Activated CD8-positive, alpha-beta memory T cell treated with anti-CD3 and anti-CD28 coated beads, Interleukin-2, amount 50 U/mL, for 48 hours (primary cell): ENCODE measurements around the gene BLOC1S3.

ENCODE experiments used
- DNase-seq: peaks from one replicate; pipeline ENCODE4 v3.0.0-alpha.2; 2020

The BLOC1S3 gene

DNA sequence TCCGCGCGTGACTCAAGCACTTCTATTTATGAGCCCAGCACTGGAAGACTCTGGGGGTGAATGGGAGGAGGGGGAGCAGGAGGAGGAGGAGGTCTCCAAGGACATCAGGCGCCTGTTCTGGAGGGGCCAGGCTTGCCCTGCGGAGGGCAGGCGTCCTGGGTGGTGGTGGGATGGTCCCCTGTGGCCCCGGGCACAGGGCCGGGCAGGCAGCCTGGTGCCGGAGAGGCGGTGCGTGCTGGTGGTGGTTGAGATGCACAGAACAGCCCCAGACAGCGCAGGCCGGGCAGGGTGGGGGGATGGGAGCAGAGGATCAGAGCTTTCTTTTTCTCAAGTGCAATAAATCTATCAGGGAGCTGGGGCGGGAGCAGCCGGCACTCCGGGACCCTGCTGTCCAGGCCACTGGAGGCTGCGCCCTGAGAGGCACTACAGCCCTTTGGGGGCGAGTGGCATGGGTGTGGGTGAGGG is 31.8 kb upstream of the BLOC1S3 start:
- DNase-seq, result no peak

GRCh38 chr19:45147835-45148676 is 30.5 kb upstream of the BLOC1S3 start:
- DNase-seq, result no peak

DNA sequence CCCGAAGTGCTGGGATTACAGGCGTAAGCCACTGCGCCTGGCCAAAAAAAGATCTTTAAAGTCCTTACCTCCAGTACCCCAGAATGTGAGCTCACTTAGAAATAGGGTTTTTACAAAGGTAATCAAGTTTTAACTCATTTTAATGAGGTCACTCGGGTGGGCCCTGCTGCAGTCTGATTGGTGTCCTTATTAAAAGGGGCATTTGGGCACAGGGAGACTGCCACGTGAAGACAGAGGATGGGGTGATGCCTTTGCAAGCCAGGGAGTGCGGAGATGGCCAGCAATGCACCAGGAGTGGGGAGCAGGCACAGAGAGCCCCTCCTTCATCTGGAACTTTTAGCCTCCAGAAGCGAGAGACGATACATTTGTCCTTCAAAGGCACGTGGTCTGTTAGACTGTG is 29.5 kb upstream of the BLOC1S3 start:
- no peak for DNase-seq

- no peak for DNase-seq
Observed at GRCh38 chr19:45150180-45150579, 28.4 kb upstream of the BLOC1S3 start.

DNA sequence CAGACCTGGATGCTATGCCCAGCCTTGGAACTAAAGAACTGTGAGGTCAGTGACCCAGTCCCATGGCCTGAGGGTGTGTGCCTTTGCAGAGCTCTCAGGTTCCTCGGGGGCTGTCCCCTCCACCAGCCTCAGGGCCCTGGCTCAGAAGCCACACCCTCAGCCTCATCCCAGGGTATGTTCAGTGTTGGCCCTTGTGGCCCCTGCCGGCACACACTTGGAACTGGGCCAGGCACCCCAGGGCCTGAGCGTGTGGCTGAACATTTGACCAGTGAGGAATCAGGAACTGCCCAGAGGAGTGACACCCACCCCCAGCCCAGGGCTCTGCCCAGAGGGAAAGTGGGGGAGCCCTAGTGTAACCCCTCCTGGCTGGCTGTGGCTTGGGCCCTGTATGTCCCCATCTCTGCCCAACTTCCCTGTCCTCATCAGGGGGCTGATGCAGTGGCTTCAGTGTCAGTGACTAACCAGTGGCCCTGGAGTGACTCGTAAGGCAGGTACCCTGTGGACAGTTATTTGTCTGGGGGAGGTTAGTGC is 27.8 kb upstream of the BLOC1S3 start:
- DNase-seq, result no peak

DNA sequence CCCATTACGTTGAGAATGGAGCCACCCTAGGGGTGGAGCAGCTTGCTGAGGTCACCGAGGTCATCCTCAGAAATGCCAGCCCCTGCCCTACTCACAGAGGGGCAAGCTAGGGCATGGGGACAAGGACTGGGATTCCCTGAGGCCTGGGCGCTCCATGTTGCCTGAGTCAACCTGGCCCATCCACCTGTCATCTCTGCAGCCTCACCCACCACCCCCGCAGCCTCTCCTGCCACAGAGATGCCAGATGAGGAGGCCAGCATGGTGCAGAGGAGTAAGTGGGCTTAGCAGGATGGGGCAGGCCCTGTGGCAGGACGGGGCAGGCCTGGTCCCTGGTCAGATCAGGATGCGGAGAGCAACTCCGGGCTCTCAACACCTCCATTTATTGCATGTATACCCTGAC is 27.3 kb upstream of the BLOC1S3 start:
- DNase-seq, result no peak

DNA sequence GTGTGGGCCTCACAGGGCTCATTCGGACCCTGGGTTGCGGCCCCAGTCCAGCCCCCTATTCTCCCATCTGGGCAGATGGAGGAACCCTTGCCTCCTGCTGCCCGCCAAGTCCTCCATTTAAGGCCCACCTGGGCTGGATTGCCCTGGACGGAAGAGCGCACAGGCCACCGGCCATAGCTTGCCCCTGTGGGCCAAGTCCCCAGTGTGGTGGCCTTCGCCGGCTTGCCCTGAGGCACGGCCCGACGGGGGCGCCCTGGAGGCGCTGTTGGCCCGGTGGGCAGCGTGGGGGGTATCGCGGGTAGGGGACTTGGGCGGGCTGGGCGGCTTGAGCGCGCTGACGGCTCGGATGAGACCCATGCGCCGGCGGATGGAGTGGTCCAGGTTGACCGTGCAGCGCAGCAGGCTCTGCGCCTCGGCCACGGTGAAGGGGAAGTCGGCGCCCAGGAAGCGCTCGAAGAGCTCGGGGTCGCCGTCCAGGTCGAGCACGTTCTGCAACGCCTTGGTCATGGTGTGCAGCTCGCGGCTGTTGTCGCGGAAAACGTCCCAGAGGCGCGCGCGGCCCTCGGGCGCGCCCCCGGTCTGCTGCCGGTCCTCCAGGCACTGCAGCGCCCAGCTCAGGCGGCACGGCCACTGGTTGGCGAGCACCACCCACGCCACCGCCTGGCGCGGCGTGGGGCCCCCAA is 26.6 kb upstream of the BLOC1S3 start:
- no peak for DNase-seq

DNA sequence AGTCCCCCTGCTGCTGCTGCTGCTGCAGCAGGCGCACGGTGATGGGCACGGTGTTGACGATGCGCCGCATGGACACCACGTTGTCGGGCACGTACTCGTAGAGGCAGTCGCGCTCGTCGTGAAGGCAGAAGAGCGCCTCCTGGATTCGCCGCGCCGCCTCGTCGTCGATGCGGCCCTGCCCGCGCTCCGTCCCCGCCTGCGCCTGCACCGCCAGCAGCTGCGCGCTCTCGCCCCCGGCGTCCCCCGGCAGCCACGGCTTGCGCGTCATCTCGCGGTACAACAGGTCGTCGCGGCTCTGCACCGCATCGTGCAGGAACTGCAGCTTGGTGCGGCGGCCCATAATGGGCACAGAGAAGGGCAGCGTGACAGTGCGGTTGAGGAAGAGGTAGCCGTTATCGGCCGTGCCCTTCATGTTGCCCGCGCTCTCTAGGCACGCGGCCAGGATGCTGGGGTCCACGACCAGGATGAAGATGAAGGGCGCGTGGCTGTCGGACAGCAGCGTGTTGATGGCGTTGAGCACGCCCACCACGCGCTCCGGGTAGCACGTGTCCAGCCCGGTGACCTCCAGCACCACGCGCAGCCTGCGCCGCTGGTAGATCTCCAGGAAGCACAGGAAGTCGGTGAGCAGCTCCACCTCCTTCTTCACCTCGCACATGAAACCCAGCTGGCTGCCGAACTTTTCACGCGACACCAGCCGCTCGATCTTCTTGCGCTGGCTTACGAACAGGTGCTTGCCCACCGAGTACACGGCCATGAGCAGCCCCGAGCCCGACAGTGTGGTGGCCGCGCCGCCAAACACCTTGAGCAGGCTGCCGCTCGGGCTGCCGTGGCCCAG is 25.9 kb upstream of the BLOC1S3 start:
- peak; percentile 72 for DNase-seq

DNA sequence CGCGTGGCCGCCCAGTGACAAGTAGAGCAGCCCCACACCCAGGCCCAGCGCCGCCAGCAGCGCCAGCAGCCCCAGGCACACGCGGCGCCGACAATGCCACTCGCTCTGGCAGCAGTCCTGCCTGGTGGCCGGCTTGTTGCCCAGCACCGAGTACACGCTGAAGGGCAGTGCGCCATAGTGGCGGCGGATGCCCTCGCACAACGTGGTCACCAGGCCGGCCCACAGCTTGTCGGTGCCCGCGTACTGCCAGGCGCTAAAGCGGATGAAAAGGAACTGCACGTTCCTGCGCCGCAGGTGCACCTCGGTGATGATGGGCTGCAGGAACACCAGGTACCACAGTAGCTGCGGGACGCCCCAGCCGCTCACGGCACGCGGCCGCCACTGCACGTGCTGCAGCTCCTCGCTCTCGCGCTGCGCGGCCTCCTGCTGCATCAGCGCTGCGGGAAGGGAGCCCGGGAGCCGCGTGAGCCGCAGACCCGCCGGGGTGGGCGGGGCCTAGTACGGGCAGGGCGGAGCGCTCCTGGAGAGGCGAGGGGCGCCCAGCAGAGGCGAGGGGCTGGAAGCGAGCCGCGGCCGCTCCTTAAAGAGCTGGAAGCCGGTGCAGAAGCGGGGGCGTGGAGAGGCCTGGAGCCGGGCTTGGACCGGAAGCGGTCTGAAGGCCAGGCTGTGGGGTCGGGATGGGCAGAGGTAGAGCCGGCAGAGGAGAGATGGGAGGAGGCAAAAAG is 25.1 kb upstream of the BLOC1S3 start:
- peak; percentile 71 for DNase-seq

GRCh38 chr19:45154064-45154827 is 24.3 kb upstream of the BLOC1S3 start:
- DNase-seq, result no peak

DNA sequence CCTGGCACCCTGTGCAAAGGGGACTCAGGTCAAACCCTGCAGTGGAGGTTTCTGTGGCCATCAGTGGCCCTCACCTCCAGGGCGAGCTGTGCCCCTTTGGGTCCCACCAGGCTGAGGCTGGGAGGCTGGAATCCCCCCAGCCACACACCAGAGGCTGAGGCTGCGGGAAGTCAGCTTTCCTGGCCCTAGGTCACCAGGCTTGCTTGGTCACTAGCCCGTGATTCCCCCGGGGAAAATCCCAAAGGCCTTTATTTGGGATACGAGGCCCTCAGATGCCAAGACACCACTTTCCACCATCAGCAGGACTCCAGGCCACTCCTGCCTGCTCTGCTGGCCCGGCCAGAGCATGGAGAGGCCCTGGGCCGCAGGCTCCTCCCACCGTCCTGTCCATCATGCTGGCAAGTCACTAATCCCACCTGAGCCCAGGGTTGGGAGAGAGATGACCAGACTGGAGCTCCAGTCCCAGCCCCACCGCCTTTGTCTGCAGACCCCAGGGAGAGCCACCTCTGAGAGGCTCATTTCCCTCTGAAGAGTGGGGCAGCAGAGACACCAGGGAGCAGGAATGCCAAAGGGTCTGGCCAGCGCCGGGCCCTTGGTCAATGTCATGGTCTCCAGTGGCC is 22.5 kb upstream of the BLOC1S3 start:
- DNase-seq, result no peak

DNA sequence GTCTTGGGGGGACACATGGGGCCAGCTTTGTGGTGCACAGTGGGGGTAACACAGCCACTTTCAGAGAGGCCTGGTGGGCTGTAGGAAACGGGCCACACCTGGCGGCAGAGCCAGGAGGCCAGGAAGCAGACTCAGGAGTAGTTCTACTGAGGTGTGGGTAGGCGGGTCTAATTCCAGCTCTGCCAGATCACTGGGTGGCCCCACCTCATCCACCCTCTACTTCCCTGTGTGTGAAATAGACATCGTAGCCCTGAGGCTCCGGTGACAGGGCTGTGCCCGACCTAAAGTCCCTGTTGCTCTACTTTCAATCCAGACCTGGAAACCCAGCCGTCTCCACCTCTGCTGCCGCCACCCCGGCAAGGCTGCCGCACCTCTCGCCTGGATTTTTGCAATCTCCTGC is 21.8 kb upstream of the BLOC1S3 start:
- DNase-seq, result no peak

- DNase-seq, result no peak
Observed at GRCh38 chr19:45158503-45159209, 19.9 kb upstream of the BLOC1S3 start.

DNA sequence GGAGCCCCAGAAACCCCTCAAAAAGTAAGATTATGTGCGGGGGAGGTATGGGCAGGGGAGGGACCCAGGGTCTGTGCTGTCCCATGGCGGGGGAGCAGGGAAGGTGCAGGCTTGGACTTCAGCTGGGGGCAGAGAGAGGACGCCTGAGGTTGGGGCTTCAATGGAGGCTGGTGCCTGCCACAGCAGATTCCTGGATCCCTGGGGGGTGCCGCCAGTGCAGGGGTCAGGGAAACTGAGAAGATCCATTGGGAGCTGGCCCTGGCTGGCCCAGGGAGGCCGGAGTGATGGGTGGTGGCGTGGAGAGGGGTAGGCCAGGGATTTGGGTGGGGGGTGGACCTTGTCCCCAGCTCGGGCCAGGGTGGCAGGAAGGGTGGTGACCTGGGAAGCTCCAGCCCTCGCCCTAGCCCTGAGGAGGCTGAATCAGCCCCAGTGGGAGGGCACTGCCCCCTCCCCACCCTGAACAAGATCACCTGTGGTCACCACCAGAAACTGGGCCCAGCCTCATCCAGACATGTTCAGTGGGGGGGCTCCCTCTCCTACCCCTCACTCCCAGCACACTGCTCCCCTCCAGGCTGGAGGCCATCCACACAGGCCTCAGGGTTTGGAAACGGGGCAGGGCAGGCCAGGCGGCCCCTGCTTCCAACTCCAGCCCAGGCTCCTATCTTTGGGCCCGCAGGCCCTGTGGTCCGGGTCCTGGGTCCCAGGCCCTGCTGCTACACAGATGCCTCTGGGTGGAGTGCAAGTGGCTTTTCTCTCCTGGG is 19.2 kb upstream of the BLOC1S3 start:
- DNase-seq, result no peak

GRCh38 chr19:45159971-45160324 is 18.6 kb upstream of the BLOC1S3 start:
- no peak for DNase-seq

GRCh38 chr19:45160870-45161737 is 17.5 kb upstream of the BLOC1S3 start, which contains the start of gene NKPD1:
NKPD1 (minus strand) TSS chr19:45160982; CDS start chr19:45160150, 832 bp downstream.
- no peak for DNase-seq

DNA sequence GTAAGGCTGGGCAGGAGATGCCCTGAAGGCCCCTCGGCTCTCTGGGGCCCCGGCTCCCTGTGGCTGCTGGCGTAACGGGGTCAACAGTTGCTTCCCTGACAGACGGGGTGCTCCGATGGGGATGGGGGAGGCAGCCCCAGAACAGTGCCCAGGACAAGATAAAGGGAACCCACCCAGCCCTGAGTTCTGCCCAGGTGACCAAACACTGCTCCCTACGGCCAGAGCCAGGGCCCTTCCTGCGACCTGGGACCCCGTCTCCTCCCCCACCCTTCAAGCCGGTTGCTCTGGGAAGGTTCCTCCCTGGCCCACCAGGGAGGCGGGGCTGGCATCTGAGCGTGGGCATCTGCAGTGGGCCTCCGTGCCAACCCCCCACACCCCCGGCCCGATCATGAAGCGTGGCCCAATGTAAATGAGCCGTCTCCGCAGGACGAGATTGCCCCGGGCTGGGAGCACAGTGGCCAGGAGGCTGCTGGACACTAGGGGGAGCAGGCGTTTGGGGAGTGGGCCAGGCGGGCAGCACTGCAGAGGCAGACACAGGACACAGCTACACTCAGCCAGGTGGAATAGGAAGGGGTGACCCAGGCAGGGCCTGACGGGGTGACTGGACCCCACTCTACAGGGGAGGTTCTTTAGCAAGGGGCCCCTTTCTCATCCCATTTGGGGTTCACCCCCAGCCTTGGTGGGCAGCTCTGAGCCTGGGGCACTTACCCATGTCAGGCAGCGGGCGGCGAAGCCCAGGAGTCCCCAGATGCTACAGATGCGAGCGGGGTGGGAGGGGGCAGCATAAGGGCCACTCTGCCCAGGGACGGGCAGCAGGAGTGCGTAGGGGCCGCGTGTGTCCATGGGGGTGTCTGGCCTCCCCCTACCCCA is 16.6 kb upstream of the BLOC1S3 start:
- DNase-seq, result no peak
